ENCODE measurements around the gene PLA2G4C. TPM values are rescaled to one million over a fixed set of nuclear protein-coding genes. Genes with fewer than 3 reads are reported as not detected.

The PLA2G4C gene
- total and polyA plus RNA-seq, 10 donors = 17.0 to 62.5 (median 34.3) TPM

DNA sequence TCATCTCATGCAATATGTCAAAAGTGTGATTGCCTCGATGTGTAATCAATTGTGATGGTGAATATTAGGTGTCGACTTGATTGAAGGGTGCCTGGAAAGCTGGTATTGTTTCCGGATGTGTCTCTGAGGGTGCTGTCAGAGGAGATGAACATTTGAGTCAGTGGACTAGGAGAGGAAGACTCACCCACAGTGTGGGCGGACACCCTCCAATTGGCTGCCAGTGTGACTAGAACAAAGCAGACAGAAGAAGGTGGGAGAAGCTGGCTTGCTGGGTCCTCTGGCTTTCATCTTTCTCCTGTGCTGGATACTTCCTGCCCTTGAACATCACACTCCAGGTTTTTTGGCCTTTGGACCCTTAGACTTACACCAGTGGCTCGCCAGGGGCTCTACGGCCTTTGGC, 51.3 kb downstream of the PLA2G4C start:
- TF ChIP-seq POLR2AphosphoS5 (IDR thresholded peaks at IDR 0.05) = no peak
- TF ChIP-seq POLR2A (IDR thresholded peaks at IDR 0.05) = no peak
- TF ChIP-seq, protein P1, sequence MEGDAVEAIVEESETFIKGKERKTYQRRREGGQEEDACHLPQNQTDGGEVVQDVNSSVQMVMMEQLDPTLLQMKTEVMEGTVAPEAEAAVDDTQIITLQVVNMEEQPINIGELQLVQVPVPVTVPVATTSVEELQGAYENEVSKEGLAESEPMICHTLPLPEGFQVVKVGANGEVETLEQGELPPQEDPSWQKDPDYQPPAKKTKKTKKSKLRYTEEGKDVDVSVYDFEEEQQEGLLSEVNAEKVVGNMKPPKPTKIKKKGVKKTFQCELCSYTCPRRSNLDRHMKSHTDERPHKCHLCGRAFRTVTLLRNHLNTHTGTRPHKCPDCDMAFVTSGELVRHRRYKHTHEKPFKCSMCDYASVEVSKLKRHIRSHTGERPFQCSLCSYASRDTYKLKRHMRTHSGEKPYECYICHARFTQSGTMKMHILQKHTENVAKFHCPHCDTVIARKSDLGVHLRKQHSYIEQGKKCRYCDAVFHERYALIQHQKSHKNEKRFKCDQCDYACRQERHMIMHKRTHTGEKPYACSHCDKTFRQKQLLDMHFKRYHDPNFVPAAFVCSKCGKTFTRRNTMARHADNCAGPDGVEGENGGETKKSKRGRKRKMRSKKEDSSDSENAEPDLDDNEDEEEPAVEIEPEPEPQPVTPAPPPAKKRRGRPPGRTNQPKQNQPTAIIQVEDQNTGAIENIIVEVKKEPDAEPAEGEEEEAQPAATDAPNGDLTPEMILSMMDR (IDR thresholded peaks at IDR 0.05 in 8 of 11, conservative IDR thresholded peaks at IDR 0.05 in 3 of 11) = no peak
- 86 to 96% (median 95%) methylated on average over 6 of the region's 6 CpGs for WGBS, 5 donors

DNA sequence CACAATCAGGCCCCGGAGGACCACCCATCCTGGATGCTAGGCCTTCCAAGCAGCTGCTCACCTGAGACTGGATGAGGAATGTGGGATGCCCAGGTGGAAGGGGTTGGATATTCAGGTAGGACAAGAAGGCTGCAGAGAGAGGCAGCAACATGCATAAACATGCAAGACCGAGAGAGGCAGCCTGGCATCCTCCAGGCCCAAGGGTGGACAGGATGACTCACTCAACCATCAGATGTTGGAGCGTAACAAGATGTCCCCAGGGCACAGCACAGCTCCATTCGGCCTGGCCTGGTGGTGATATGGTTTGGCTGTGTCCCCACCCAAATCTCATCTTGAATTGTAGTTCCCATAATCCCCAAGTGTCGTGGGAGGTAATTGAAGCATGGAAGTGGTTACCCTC, 56.8 kb downstream of the PLA2G4C start:
- WGBS, 5 donors = 84 to 93% (median 87%) methylated on average over 5 of the region's 5 CpGs
- TF ChIP-seq, protein P1 (IDR thresholded peaks at IDR 0.05 in 8 of 11, conservative IDR thresholded peaks at IDR 0.05 in 3 of 11) = no peak
- TF ChIP-seq POLR2AphosphoS5 (IDR thresholded peaks at IDR 0.05) = no peak
- TF ChIP-seq POLR2A (IDR thresholded peaks at IDR 0.05) = no peak
- H3K27ac ChIP-seq = no peak overlapping the region
- intact Hi-C loops (cut with DNase I; ENCODE audit: low total_unique reads) = no loop called here
- no peak overlapping the region for H3K4me3 ChIP-seq
- H3K36me3 ChIP-seq = peaks cover 0 to 60% (median 24%) of the 10 kb centered on the region in 6 donors
- H3K4me1 ChIP-seq = no peaks in the 10 kb centered on the region
- no peaks in the 10 kb centered on the region for H3K27me3 ChIP-seq (replicated peaks in 1 of 7)
- no peak for DNase-seq
- H3K9me3 ChIP-seq = no peaks in the 10 kb centered on the region

More for the DNA sequence above, 51.3 kb downstream of the PLA2G4C start:
- H3K9me3 ChIP-seq = no peaks in the 10 kb centered on the region
- H3K27ac ChIP-seq = no peak overlapping the region
- intact Hi-C loops (cut with DNase I; ENCODE audit: low total_unique reads) = no loop called here
- no peak overlapping the region for H3K4me3 ChIP-seq
- H3K4me1 ChIP-seq = no peaks in the 10 kb centered on the region
- peaks cover 0 to 7% (median 0%) of the 10 kb centered on the region in 7 donors for H3K27me3 ChIP-seq (replicated peaks in 1 of 7)
- DNase-seq = no peak
- H3K36me3 ChIP-seq = peaks cover 0 to 25% (median 6%) of the 10 kb centered on the region in 6 donors

DNA sequence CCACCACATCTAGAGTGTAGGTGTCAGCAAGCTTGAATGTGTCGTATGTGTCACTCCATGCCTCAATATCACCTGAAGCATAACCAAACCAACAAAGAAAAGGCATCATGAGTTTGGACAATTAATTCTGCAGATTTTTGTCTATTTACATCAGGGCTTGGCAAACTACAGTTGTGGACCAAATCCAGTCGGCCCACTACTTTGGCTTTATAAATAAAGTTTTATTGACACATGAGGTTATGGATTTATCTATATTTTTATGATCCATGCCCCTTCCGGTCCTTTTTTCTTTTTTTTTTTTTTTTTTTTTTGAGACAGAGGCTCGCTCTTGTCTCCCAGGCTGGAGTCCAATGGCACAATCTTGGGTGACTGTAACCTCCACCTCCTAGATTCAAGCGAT, 57.5 kb downstream of the PLA2G4C start:
- H3K36me3 ChIP-seq = peaks cover 0 to 68% (median 27%) of the 10 kb centered on the region in 6 donors
- TF ChIP-seq POLR2AphosphoS5 (IDR thresholded peaks at IDR 0.05) (no peak), POLR2A (IDR thresholded peaks at IDR 0.05) (no peak)
- TF ChIP-seq, protein P1 (IDR thresholded peaks at IDR 0.05 in 8 of 11, conservative IDR thresholded peaks at IDR 0.05 in 3 of 11) = no peak
- H3K27ac ChIP-seq = no peak overlapping the region
- no peak for DNase-seq
- no peaks in the 10 kb centered on the region for H3K9me3 ChIP-seq
- H3K27me3 ChIP-seq (replicated peaks in 1 of 7) = no peaks in the 10 kb centered on the region
- 77 to 94% (median 89%) methylated on average over 5 of the region's 5 CpGs for WGBS, 5 donors
- H3K4me3 ChIP-seq = no peak overlapping the region
- H3K4me1 ChIP-seq = no peaks in the 10 kb centered on the region
- intact Hi-C loops (cut with DNase I; ENCODE audit: low total_unique reads) = no loop called here

DNA sequence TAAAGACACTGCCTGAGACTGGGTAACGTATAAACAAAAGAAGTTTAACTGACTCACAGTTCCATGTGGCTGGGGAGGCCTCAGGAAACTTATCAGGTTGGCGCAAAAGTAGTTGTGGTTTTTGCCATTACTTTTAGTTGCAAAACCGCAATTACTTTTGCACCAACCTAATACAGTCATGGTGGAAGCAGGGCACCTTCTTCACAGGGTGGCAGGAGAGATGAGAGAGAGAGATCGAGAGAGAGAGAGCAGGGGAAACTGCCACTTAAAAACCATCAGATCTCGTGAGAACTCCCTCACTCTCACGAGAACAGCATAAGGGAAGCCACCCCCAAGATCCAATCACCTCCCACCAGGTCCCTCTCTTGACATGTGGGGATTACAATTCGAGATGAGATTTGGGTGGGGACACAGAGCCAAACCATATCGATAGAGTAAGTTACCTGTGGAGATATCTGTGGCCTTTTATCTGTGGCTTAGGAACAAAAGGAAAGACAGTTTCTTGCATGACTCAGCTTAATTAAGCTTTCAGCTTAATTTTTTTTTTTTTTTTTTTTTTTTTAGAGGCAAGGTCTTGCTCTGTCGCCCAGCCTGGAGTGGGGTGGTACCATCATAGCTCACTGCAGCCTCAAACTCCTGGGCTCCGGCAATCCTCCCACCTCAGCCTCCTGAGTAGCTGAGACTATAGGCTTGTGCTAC, 59.1 kb downstream of the PLA2G4C start:
- intact Hi-C loops (cut with DNase I; ENCODE audit: low total_unique reads) = no loop called here

More for the DNA sequence above, 59.1 kb downstream of the PLA2G4C start:
- 63 to 80% (median 73%) methylated on average over 10 of the region's 10 CpGs for WGBS, 5 donors
- Histone ChIP-seq H3K27ac (no peak overlapping the region), H3K4me1 (no peaks in the 10 kb centered on the region), H3K36me3 (peaks cover 0 to 78% (median 30%) of the 10 kb centered on the region in 6 donors), H3K9me3 (no peaks in the 10 kb centered on the region), H3K27me3 (replicated peaks in 1 of 7) (no peaks in the 10 kb centered on the region), H3K4me3 (no peak overlapping the region)
- TF ChIP-seq, protein P1 (IDR thresholded peaks at IDR 0.05 in 8 of 11, conservative IDR thresholded peaks at IDR 0.05 in 3 of 11) = no peak
- TF ChIP-seq POLR2A (IDR thresholded peaks at IDR 0.05) (no peak), POLR2AphosphoS5 (IDR thresholded peaks at IDR 0.05) (no peak)
- no peak for DNase-seq

Measured in spleen (tissue), 11 donors.